Astrocyte (in vitro differentiated cells and primary cell): ENCODE results near the gene FBN1. TPM values are rescaled to one million over a fixed set of nuclear protein-coding genes. Genes with fewer than 3 reads are reported as not detected.
A peak's percentile ranks its signal among the peaks of the same experiment; 100 is the strongest.

ENCODE experiments used
- DNase-seq: peaks from one replicate; pipeline ENCODE4 v3.0.0-alpha.2; 2010; ENCODE audit warnings: low read depth
- FAIRE-seq: peaks from 2 replicates; lab custom pipeline; 2011; peaks lifted over from hg19 to GRCh38; lab: Jason Lieb, UNC
- H2AFZ ChIP-seq: 2 replicates; pipeline ENCODE4 v1.6.0; 2012; ENCODE audit warnings: low read depth, low read length, inconsistent platforms
- H3K27ac ChIP-seq: 2 replicates; pipeline ENCODE4 v1.5.1; 2011; ENCODE audit warnings: low read depth, low read length, inconsistent platforms
- H3K27me3 ChIP-seq: 2 replicates; pipeline ENCODE4 v1.6.0; 2011; ENCODE audit warnings: low read length, inconsistent platforms; ENCODE audit not compliant: insufficient read depth
- H3K36me3 ChIP-seq: 2 replicates; pipeline ENCODE4 v1.5.1; 2011; ENCODE audit warnings: low read length, inconsistent platforms; ENCODE audit not compliant: insufficient read depth
- H3K4me1 ChIP-seq: 2 replicates; pipeline ENCODE4 v1.5.1; 2011; ENCODE audit warnings: low read length, inconsistent platforms; ENCODE audit not compliant: insufficient read depth
- H3K4me2 ChIP-seq: 2 replicates; pipeline ENCODE4 v1.6.0; 2012; ENCODE audit warnings: low read length, inconsistent platforms
- H3K4me3 ChIP-seq: 2 replicates; pipeline ENCODE4 v1.5.1; 2011; ENCODE audit warnings: low read depth, mild to moderate bottlenecking, low read length, inconsistent platforms; ENCODE audit not compliant: insufficient read depth
- H3K79me2 ChIP-seq: 2 replicates; pipeline ENCODE4 v1.6.0; 2012; ENCODE audit warnings: mild to moderate bottlenecking, low read length, inconsistent platforms; ENCODE audit not compliant: insufficient read depth
- H3K9ac ChIP-seq: 2 replicates; pipeline ENCODE4 v1.6.0; 2012; ENCODE audit warnings: mild to moderate bottlenecking, low read length, inconsistent platforms
- H3K9me3 ChIP-seq: 2 replicates; pipeline ENCODE4 v1.5.1; 2012; ENCODE audit warnings: low read depth, mild to moderate bottlenecking, low read length, inconsistent platforms; ENCODE audit not compliant: insufficient read depth
- H4K20me1 ChIP-seq: 2 replicates; pipeline ENCODE4 v1.6.0; 2012; ENCODE audit warnings: low read length, inconsistent platforms; ENCODE audit not compliant: insufficient read depth
- H3K27ac Mint-ChIP-seq: one replicate; pipeline ENCODE4 v1.8.0; 2021; ENCODE audit warnings: mild to moderate bottlenecking, mixed read lengths; ENCODE audit not compliant: unreplicated experiment
- H3K27me3 Mint-ChIP-seq: one replicate; pipeline ENCODE4 v1.8.0; 2021; ENCODE audit warnings: low read depth, mixed read lengths; ENCODE audit not compliant: unreplicated experiment
- H3K36me3 Mint-ChIP-seq: one replicate; pipeline ENCODE4 v1.8.0; 2021; ENCODE audit warnings: low read depth, mixed read lengths; ENCODE audit not compliant: unreplicated experiment
- H3K4me1 Mint-ChIP-seq: one replicate; pipeline ENCODE4 v1.8.0; 2021; ENCODE audit warnings: low read depth, mixed read lengths; ENCODE audit not compliant: unreplicated experiment
- H3K4me3 Mint-ChIP-seq: one replicate; pipeline ENCODE4 v1.8.0; 2021; ENCODE audit warnings: mild to moderate bottlenecking, moderate library complexity, mixed read lengths; ENCODE audit not compliant: unreplicated experiment
- H3K9me3 Mint-ChIP-seq: one replicate; pipeline ENCODE4 v1.8.0; 2021; ENCODE audit warnings: mild to moderate bottlenecking, mixed read lengths; ENCODE audit not compliant: unreplicated experiment
- EZH2 ChIP-seq: IDR thresholded peaks from 2 replicates; pipeline ENCODE4 v1.6.1; 2012; ENCODE audit warnings: mild to moderate bottlenecking, low read length, inconsistent platforms; ENCODE audit not compliant: insufficient read depth
- total RNA-seq: library from RNA; stranded (reverse); gene quantifications from 2 replicates; pipeline ENCODE4 v1.2.1, GENCODE V29; 2021
- TF ChIP-seq, protein P1 (sequence below): IDR thresholded peaks from 2 replicates; pipeline ENCODE4 v1.5.1; 2011; ENCODE audit warnings: low read depth, mild to moderate bottlenecking, inconsistent platforms, low read length, moderate library complexity; ENCODE audit not compliant: insufficient read depth

FBN1 gene
- total RNA-seq, 1 donor from 2014 or later, result 210 TPM

DNA sequence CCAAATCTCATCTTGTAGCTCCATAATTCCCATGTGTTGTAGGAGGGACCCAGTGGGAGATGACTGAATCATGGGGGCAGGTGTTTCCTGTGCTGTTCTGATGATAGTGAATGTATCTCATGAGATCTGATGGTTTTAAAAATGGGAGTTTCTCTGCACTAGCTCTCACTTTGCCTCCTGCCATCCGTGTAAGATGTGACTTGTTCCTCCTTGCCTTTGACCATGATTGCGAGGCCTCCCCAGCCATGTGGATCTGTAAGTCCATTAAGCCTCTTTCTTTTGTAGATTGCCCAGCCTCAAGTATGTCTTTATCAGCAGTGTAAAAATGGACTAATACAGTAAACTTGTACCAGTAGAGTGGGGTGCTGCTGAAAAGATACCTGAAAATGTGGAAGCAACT, 269.7 kb downstream of the FBN1 start:
- FAIRE-seq (no peak), DNase-seq (no peak)
- H3K4me2 ChIP-seq, result no peak overlapping the region
- H3K36me3 Mint-ChIP-seq, result peaks cover 2% of the 10 kb centered on the region
- peaks cover 14% of the 10 kb centered on the region for H3K4me1 Mint-ChIP-seq
- no peaks in the 10 kb centered on the region for H3K27me3 ChIP-seq
- TF ChIP-seq EZH2, result no peak
- TF ChIP-seq, protein P1, sequence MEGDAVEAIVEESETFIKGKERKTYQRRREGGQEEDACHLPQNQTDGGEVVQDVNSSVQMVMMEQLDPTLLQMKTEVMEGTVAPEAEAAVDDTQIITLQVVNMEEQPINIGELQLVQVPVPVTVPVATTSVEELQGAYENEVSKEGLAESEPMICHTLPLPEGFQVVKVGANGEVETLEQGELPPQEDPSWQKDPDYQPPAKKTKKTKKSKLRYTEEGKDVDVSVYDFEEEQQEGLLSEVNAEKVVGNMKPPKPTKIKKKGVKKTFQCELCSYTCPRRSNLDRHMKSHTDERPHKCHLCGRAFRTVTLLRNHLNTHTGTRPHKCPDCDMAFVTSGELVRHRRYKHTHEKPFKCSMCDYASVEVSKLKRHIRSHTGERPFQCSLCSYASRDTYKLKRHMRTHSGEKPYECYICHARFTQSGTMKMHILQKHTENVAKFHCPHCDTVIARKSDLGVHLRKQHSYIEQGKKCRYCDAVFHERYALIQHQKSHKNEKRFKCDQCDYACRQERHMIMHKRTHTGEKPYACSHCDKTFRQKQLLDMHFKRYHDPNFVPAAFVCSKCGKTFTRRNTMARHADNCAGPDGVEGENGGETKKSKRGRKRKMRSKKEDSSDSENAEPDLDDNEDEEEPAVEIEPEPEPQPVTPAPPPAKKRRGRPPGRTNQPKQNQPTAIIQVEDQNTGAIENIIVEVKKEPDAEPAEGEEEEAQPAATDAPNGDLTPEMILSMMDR, result no peak
- H3K27ac ChIP-seq, result no peak overlapping the region
- no peaks in the 10 kb centered on the region for H3K36me3 ChIP-seq
- no peak overlapping the region for H3K4me3 Mint-ChIP-seq
- H2AFZ ChIP-seq, result no peak overlapping the region
- no peaks in the 10 kb centered on the region for H3K27me3 Mint-ChIP-seq
- no peak overlapping the region for H3K4me3 ChIP-seq
- no peak overlapping the region for H3K9ac ChIP-seq
- peaks cover 14% of the 10 kb centered on the region for H3K9me3 Mint-ChIP-seq
- H3K9me3 ChIP-seq, result no peaks in the 10 kb centered on the region
- H4K20me1 ChIP-seq, result no peaks in the 10 kb centered on the region
- H3K79me2 ChIP-seq, result no peaks in the 10 kb centered on the region
- H3K4me1 ChIP-seq, result peaks cover 18% of the 10 kb centered on the region
- H3K27ac Mint-ChIP-seq, result no peak overlapping the region

DNA sequence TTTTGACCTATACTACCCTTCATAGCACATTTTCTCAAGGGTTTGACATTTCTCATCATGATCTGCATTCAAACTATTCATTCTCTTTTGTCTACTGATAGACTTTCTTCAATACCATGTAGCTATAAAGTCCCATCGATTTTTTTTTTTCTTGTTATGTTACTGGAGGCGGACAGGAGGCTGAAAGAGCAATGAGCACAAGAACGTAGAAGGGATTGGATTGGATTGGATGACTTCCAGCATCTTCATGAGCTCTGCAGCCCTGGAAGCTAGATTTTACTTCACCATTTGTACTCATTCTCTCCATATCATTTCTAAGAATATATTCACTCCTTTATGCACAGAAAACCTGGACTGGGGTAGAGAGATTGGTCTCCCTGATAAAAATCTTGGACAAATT, 271.0 kb downstream of the FBN1 start:
- H3K79me2 ChIP-seq, result no peaks in the 10 kb centered on the region
- peaks cover 18% of the 10 kb centered on the region for H3K4me1 ChIP-seq
- Mint-ChIP-seq H3K27me3 (no peaks in the 10 kb centered on the region), H3K36me3 (peaks cover 2% of the 10 kb centered on the region), H3K27ac (no peak overlapping the region), H3K9me3 (peaks cover 14% of the 10 kb centered on the region), H3K4me1 (peaks cover 20% of the 10 kb centered on the region), H3K4me3 (peak overlapping the region; percentile 1)
- peak overlapping the region; percentile 73 for H3K27ac ChIP-seq
- no peak overlapping the region for H2AFZ ChIP-seq
- FAIRE-seq, result no peak
- no peaks in the 10 kb centered on the region for H3K9me3 ChIP-seq
- H4K20me1 ChIP-seq, result no peaks in the 10 kb centered on the region
- TF ChIP-seq, protein P1, result no peak
- TF ChIP-seq EZH2, result no peak
- DNase-seq, result peak; percentile 81
- H3K4me3 ChIP-seq, result no peak overlapping the region
- peak overlapping the region; percentile 76 for H3K4me2 ChIP-seq
- no peaks in the 10 kb centered on the region for H3K36me3 ChIP-seq
- H3K27me3 ChIP-seq, result no peaks in the 10 kb centered on the region
- H3K9ac ChIP-seq, result peak overlapping the region; percentile 36

DNA sequence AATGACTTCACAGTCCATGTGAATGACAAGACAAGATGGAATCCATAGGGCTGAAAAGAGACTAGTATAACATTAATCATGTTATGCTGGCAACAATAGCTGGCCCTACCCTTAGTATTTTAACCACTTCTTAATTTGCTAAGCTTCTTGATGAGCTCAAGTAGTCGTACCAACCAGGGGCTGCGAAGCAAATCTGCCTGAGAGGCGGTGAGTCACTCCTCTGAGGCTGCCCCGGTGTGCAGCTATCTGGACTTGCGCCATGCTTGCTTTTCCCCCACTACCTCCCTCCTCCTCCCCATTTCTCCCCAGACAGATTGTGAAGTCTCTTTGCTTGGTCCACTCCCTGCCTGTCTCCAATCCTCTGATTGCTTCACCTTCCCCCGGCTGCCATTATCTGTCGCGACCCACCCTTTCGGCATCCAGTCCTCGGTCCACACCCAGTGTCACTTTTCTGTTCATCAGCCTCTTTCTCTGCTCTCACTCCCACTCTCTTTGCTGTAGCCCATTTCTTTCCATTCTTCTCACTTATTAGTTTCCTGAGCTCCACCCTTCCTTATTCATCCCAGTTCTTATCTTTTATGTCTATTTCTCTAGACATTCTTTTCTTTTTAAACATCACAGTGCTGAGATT, 271.6 kb downstream of the FBN1 start:
- H3K36me3 ChIP-seq, result no peaks in the 10 kb centered on the region
- peak overlapping the region; percentile 36 for H3K9ac ChIP-seq
- H3K27me3 Mint-ChIP-seq, result no peaks in the 10 kb centered on the region
- peak overlapping the region; percentile 12 for H3K4me3 ChIP-seq
- TF ChIP-seq EZH2, result no peak
- TF ChIP-seq, protein P1, result no peak
- H3K4me1 Mint-ChIP-seq, result peaks cover 20% of the 10 kb centered on the region
- H3K79me2 ChIP-seq, result no peaks in the 10 kb centered on the region
- FAIRE-seq (peak; percentile 17), DNase-seq (peak; percentile 97)
- H3K36me3 Mint-ChIP-seq, result peaks cover 2% of the 10 kb centered on the region
- H3K4me1 ChIP-seq, result peaks cover 18% of the 10 kb centered on the region
- H3K4me2 ChIP-seq, result peak overlapping the region; percentile 76
- peak overlapping the region; percentile 28 for H2AFZ ChIP-seq
- H3K27ac Mint-ChIP-seq, result peak overlapping the region; percentile 13
- H3K4me3 Mint-ChIP-seq, result peak overlapping the region; percentile 1
- H4K20me1 ChIP-seq, result no peaks in the 10 kb centered on the region
- no peaks in the 10 kb centered on the region for H3K9me3 ChIP-seq
- H3K27ac ChIP-seq, result peak overlapping the region; percentile 73
- H3K9me3 Mint-ChIP-seq, result peaks cover 14% of the 10 kb centered on the region
- H3K27me3 ChIP-seq, result no peaks in the 10 kb centered on the region
